OCI-M1 (cell line): ENCODE measurements around the gene PPP3CA.
"Not testable (repeated sequence)": the region's sequence is repeated elsewhere in the genome, so short reads cannot be mapped to it uniquely, and the experiment has no call there.

ENCODE experiments used
- DNase-seq: peaks from one replicate; lab custom pipeline; 2025; lab: John Stamatoyannopoulos, UW

The PPP3CA gene

GRCh38 chr4:101102114-101102742 is 245.1 kb downstream of the PPP3CA start:
- no peak for DNase-seq

GRCh38 chr4:101101072-101101471 is 246.3 kb downstream of the PPP3CA start:
- no peak for DNase-seq

- DNase-seq = no peak
Observed at GRCh38 chr4:101098666-101099400, 248.5 kb downstream of the PPP3CA start.

- not testable (repeated sequence) for DNase-seq
Observed at GRCh38 chr4:101092609-101093008, 254.7 kb downstream of the PPP3CA start.

GRCh38 chr4:101089168-101089567 is 258.2 kb downstream of the PPP3CA start:
- DNase-seq = no peak

GRCh38 chr4:101086801-101087586 is 260.3 kb downstream of the PPP3CA start:
- DNase-seq = no peak

GRCh38 chr4:101083131-101083530 is 264.2 kb downstream of the PPP3CA start:
- no peak for DNase-seq

- no peak for DNase-seq
Observed at GRCh38 chr4:101081695-101082369, 265.5 kb downstream of the PPP3CA start.

GRCh38 chr4:101081166-101081565 is 266.2 kb downstream of the PPP3CA start:
- DNase-seq = no peak

GRCh38 chr4:101078950-101079349 is 268.4 kb downstream of the PPP3CA start:
- no peak for DNase-seq

GRCh38 chr4:101076032-101076431 is 271.3 kb downstream of the PPP3CA start:
- DNase-seq = no peak

GRCh38 chr4:101075536-101075935 is 271.8 kb downstream of the PPP3CA start:
- DNase-seq = no peak

- no peak for DNase-seq
Observed at GRCh38 chr4:101074326-101074725, 273.0 kb downstream of the PPP3CA start.

GRCh38 chr4:101071241-101071640 is 276.1 kb downstream of the PPP3CA start:
- no peak for DNase-seq

GRCh38 chr4:101068115-101068514 is 279.2 kb downstream of the PPP3CA start:
- no peak for DNase-seq

- no peak for DNase-seq
Observed at GRCh38 chr4:101067383-101067782, 279.9 kb downstream of the PPP3CA start.

- no peak for DNase-seq
Observed at GRCh38 chr4:101066626-101067170, 280.6 kb downstream of the PPP3CA start.

GRCh38 chr4:101065935-101066485 is 281.3 kb downstream of the PPP3CA start:
- DNase-seq = no peak

GRCh38 chr4:101065346-101065745 is 282.0 kb downstream of the PPP3CA start:
- DNase-seq = no peak

- DNase-seq = no peak
Observed at GRCh38 chr4:101064541-101065180, 282.7 kb downstream of the PPP3CA start.

- no peak for DNase-seq
Observed at GRCh38 chr4:101055392-101055791, 291.9 kb downstream of the PPP3CA start.
